Vagina (tissue), 2 donors: Measurements from ENCODE around the gene MSL3B.
A peak's percentile ranks its signal among the peaks of the same experiment; 100 is the strongest.

Source experiments
- DNase-seq, 2 donors: peaks; one replicate each; pipeline ENCODE4 v3.0.0-alpha.2; 2017; ENCODE audit errors: extremely low spot score in 2 of 2
- H3K27ac ChIP-seq: fragments of 200-600 bp; sonication (generic); one replicate; pipeline ENCODE4 v1.5.1; 2019
- H3K27me3 ChIP-seq: fragments of 200-600 bp; sonication (generic); one replicate; pipeline ENCODE4 v1.5.1; 2019
- H3K36me3 ChIP-seq, 2 donors: fragments of 200-600 bp; sonication (generic); one replicate each; pipeline ENCODE4 v1.5.1; 2017 to 2019
- H3K4me1 ChIP-seq: fragments of 200-600 bp; sonication (generic); one replicate; pipeline ENCODE4 v1.5.1; 2019
- H3K4me3 ChIP-seq, 2 donors: fragments of 200-600 bp; sonication (generic); 1 replicate in 1 of 2; 2 replicates in 1 of 2; pipeline ENCODE4 v1.5.1; 2016 to 2019
- H3K9me3 ChIP-seq: fragments of 200-600 bp; sonication (generic); one replicate; pipeline ENCODE4 v1.5.1; 2019
- CTCF ChIP-seq, 3 experiments: fragments of 450-650 bp in 2 of 3; fragments of 200-600 bp in 1 of 3; sonication (generic) in 1 of 3; IDR thresholded peaks; one replicate each; pipeline ENCODE4 v1.5.1; 2017 to 2019; ENCODE audit warnings: antibody characterized with exemption in 3 of 3, mild to moderate bottlenecking in 2 of 3, moderate library complexity in 2 of 3
- POLR2A ChIP-seq, 2 donors: fragments of 450-650 bp; IDR thresholded peaks; one replicate each; pipeline ENCODE4 v1.6.1; 2017; ENCODE audit warnings: antibody characterized with exemption in 2 of 2, mild to moderate bottlenecking in 2 of 2, moderate library complexity in 2 of 2
- POLR2AphosphoS5 ChIP-seq, 2 donors: sonication (generic); formaldehyde crosslinking; IDR thresholded peaks; one replicate each; pipeline ENCODE4 v1.9.0; 2017; ENCODE audit warnings: antibody characterized with exemption in 2 of 2, mild to moderate bottlenecking in 2 of 2, low read depth in 1 of 2; ENCODE audit not compliant: insufficient read depth in 1 of 2
- intact Hi-C: fragments of 100-400 bp; cut with DNase I; formaldehyde crosslinking; loops from one replicate; pipeline ENCODE4 v1.15.1; 2023

Gene MSL3B

GRCh38 chr2:233831011-233831721, 37.0 kb downstream of the MSL3B start:
- TF ChIP-seq POLR2A (IDR thresholded peaks at IDR 0.05) (no peak), CTCF (IDR thresholded peaks at IDR 0.05) (no peak), POLR2AphosphoS5 (IDR thresholded peaks at IDR 0.05; ENCODE audit: insufficient read depth in 1 of 2, low read depth in 1 of 2) (no peak)
- intact Hi-C loops, result no loop called here
- no peak for DNase-seq
- no peak overlapping the region for H3K27ac ChIP-seq
- no peaks in the 10 kb centered on the region for H3K9me3 ChIP-seq
- H3K36me3 ChIP-seq, result no peaks in the 10 kb centered on the region
- H3K4me1 ChIP-seq, result no peaks in the 10 kb centered on the region
- H3K4me3 ChIP-seq, result no peak overlapping the region
- no peaks in the 10 kb centered on the region for H3K27me3 ChIP-seq

GRCh38 chr2:233830111-233830802, 37.9 kb downstream of the MSL3B start:
- no peaks in the 10 kb centered on the region for H3K36me3 ChIP-seq
- no peaks in the 10 kb centered on the region for H3K27me3 ChIP-seq
- no peak for TF ChIP-seq POLR2AphosphoS5 (IDR thresholded peaks at IDR 0.05; ENCODE audit: insufficient read depth in 1 of 2, low read depth in 1 of 2)
- no peak for TF ChIP-seq POLR2A (IDR thresholded peaks at IDR 0.05)
- no peak for TF ChIP-seq CTCF (IDR thresholded peaks at IDR 0.05)
- no peak overlapping the region for H3K4me3 ChIP-seq
- no peaks in the 10 kb centered on the region for H3K4me1 ChIP-seq
- intact Hi-C loops, result no loop called here
- no peaks in the 10 kb centered on the region for H3K9me3 ChIP-seq
- no peak overlapping the region for H3K27ac ChIP-seq
- DNase-seq, result peak in 1 of 2 donors; percentile 95

GRCh38 chr2:233829193-233830110, 38.7 kb downstream of the MSL3B start:
- H3K27ac ChIP-seq, result no peak overlapping the region
- H3K27me3 ChIP-seq, result no peaks in the 10 kb centered on the region
- intact Hi-C loops, result no loop called here
- no peaks in the 10 kb centered on the region for H3K36me3 ChIP-seq
- no peak for TF ChIP-seq POLR2A (IDR thresholded peaks at IDR 0.05)
- no peak for TF ChIP-seq CTCF (IDR thresholded peaks at IDR 0.05)
- TF ChIP-seq POLR2AphosphoS5 (IDR thresholded peaks at IDR 0.05; ENCODE audit: insufficient read depth in 1 of 2, low read depth in 1 of 2), result no peak
- no peaks in the 10 kb centered on the region for H3K9me3 ChIP-seq
- peak in 1 of 2 donors; percentile 87 for DNase-seq
- H3K4me1 ChIP-seq, result no peaks in the 10 kb centered on the region
- H3K4me3 ChIP-seq, result no peak overlapping the region

- H3K4me3 ChIP-seq, result no peak overlapping the region
- no peaks in the 10 kb centered on the region for H3K27me3 ChIP-seq
- H3K4me1 ChIP-seq, result no peaks in the 10 kb centered on the region
- no peaks in the 10 kb centered on the region for H3K9me3 ChIP-seq
- H3K36me3 ChIP-seq, result no peaks in the 10 kb centered on the region
- intact Hi-C loops, result no loop called here
- DNase-seq, result no peak
- TF ChIP-seq CTCF (IDR thresholded peaks at IDR 0.05) (no peak), POLR2AphosphoS5 (IDR thresholded peaks at IDR 0.05; ENCODE audit: insufficient read depth in 1 of 2, low read depth in 1 of 2) (no peak), POLR2A (IDR thresholded peaks at IDR 0.05) (no peak)
- H3K27ac ChIP-seq, result no peak overlapping the region
Observed at GRCh38 chr2:233828546-233829192, 39.5 kb downstream of the MSL3B start.
